SK-N-SH (cell line): ENCODE measurements around the gene SMYD3. TPM values are rescaled to one million over a fixed set of nuclear protein-coding genes. Genes with fewer than 3 reads are reported as not detected.

Experiments used
- CTCF ChIA-PET: fragments of 300-600, 350-600 bp; formaldehyde crosslinking; extraction: SDS; loops from one replicate; lab custom pipeline; 2021; lab: Yijun Ruan, JAX
- POLR2A ChIA-PET: fragments of 350-600 bp; sonication (Branson Sonifier 250); formaldehyde crosslinking; extraction: SDS; loops from one replicate; lab custom pipeline; 2020; ENCODE audit warnings: antibody characterized with exemption, inconsistent platforms; lab: Yijun Ruan, JAX
- DNase-seq: peaks from one replicate; pipeline ENCODE4 v3.0.0; 2012
- H2AFZ ChIP-seq: fragments of 200-600 bp; sonication (generic); 2 replicates; pipeline ENCODE4 v1.8.1; 2016; ENCODE audit warnings: antibody characterized with exemption, mild to moderate bottlenecking, low read depth
- H3F3A ChIP-seq: fragments of 200-600 bp; sonication (generic); replicated peaks from 2 replicates; pipeline ENCODE3; 2016; ENCODE audit warnings: antibody characterized with exemption, mild to moderate bottlenecking; ENCODE audit not compliant: insufficient read depth
- H3K27ac ChIP-seq, 2 experiments: fragments of 200-500 bp in 1 of 2; fragments of 200-600 bp in 1 of 2; sonication (Bioruptor generic) in 1 of 2; sonication (generic), shearing (Covaris generic) in 1 of 2; 2 replicates each; pipeline versions ENCODE4 v1.5.1 to v1.6.1; 2014 to 2016; ENCODE audit warnings: low read depth in 2 of 2, inconsistent platforms in 1 of 2, low read length in 1 of 2, mild to moderate bottlenecking in 1 of 2, mixed read lengths in 1 of 2
- H3K27me3 ChIP-seq: fragments of 200-600 bp; sonication (generic), shearing (Covaris generic); 2 replicates; pipeline ENCODE4 v1.6.1; 2016; ENCODE audit warnings: mixed run types; ENCODE audit not compliant: insufficient read depth
- H3K36me3 ChIP-seq, 2 experiments: fragments of 200-500 bp in 1 of 2; fragments of 200-600 bp in 1 of 2; sonication (Bioruptor generic) in 1 of 2; sonication (generic) in 1 of 2; replicated peaks in 1 of 2; 2 replicates each; pipeline versions ENCODE3 to v1.5.1; 2014 to 2016; ENCODE audit warnings: low read length in 1 of 2, mild to moderate bottlenecking in 1 of 2; ENCODE audit not compliant: insufficient read depth in 2 of 2, control insufficient read depth in 1 of 2
- H3K4me1 ChIP-seq, 2 experiments: fragments of 200-500 bp in 1 of 2; fragments of 200-600 bp in 1 of 2; sonication (Bioruptor generic) in 1 of 2; sonication (generic), shearing (Covaris generic) in 1 of 2; 2 replicates each; pipeline versions ENCODE4 v1.5.1 to v1.6.1; 2014 to 2016; ENCODE audit warnings: low read depth in 1 of 2, low read length in 1 of 2, mixed run types in 1 of 2; ENCODE audit not compliant: insufficient read depth in 2 of 2, control insufficient read depth in 1 of 2
- H3K4me2 ChIP-seq: fragments of 200-600 bp; sonication (generic), shearing (Covaris generic); 2 replicates; pipeline ENCODE4 v1.6.1; 2017; ENCODE audit warnings: mixed run types
- H3K4me3 ChIP-seq, 2 experiments: fragments of 200-500 bp in 1 of 2; fragments of 200-600 bp in 1 of 2; sonication (Bioruptor generic) in 1 of 2; sonication (generic), shearing (Covaris generic) in 1 of 2; 2 replicates each; pipeline versions ENCODE4 v1.5.1 to v1.8.1; 2014 to 2016; ENCODE audit warnings: low read depth in 2 of 2, inconsistent platforms in 1 of 2, low read length in 1 of 2, mild to moderate bottlenecking in 1 of 2, mixed read lengths in 1 of 2, moderate library complexity in 1 of 2
- H3K79me2 ChIP-seq: fragments of 200-600 bp; sonication (generic); 2 replicates; pipeline ENCODE4 v1.8.1; 2017; ENCODE audit warnings: mild to moderate bottlenecking; ENCODE audit not compliant: insufficient read depth
- H3K9ac ChIP-seq: fragments of 200-600 bp; sonication (generic); 2 replicates; pipeline ENCODE4 v1.6.1; 2017; ENCODE audit warnings: mixed run types
- H3K9me2 ChIP-seq: fragments of 200-600 bp; sonication (generic); 2 replicates; pipeline ENCODE4 v1.6.1; 2017; ENCODE audit warnings: mixed run types
- H3K9me3 ChIP-seq: fragments of 200-600 bp; sonication (generic); 2 replicates; pipeline ENCODE4 v1.6.1; 2017; ENCODE audit warnings: mixed run types, mild to moderate bottlenecking, moderate library complexity
- H4K20me1 ChIP-seq: fragments of 200-600 bp; sonication (generic); 2 replicates; pipeline ENCODE4 v1.6.1; 2017; ENCODE audit warnings: mild to moderate bottlenecking, mixed run types; ENCODE audit not compliant: insufficient read depth
- ELF1 ChIP-seq: IDR thresholded peaks from 2 replicates; pipeline ENCODE4 v1.4.0; 2012
- EP300 ChIP-seq, 2 experiments: IDR thresholded peaks; 2 replicates each; pipeline versions ENCODE4 v1.4.0 to v1.6.1; 2012; ENCODE audit warnings: borderline replicate concordance in 1 of 2, low read depth in 1 of 2, low read length in 1 of 2
- FOSL2 ChIP-seq: IDR thresholded peaks from 2 replicates; pipeline ENCODE4 v1.4.0; 2012; ENCODE audit warnings: low read depth, mild to moderate bottlenecking, moderate library complexity, borderline replicate concordance
- JUND ChIP-seq: IDR thresholded peaks from 2 replicates; pipeline ENCODE4 v1.4.0; 2012
- MXI1 ChIP-seq: IDR thresholded peaks from 2 replicates; pipeline ENCODE4 v1.6.1; 2012; ENCODE audit warnings: mild to moderate bottlenecking, low read depth, low read length, improper control_type of control experiment
- TCF12 ChIP-seq: IDR thresholded peaks from 2 replicates; pipeline ENCODE4 v1.4.0; 2012
- WGBS: methylation state at CpG from one replicate; pipeline ENCODE4 v1.1.6; 2017; ENCODE audit warnings: low lambda C conversion rate; 5-methylcytosine and 5-hydroxymethylcytosine counted together
- polyA plus RNA-seq, 3 experiments: library from polyadenylated mRNA; depleted of rRNA; stranded (reverse); fragments of >200 nt; gene quantifications; 2 replicates each; pipeline ENCODE4 v1.2.3, GENCODE V29; 2012
- TF ChIP-seq, protein P1 (sequence below): IDR thresholded peaks from 2 replicates; pipeline ENCODE4 v1.4.0; 2012; ENCODE audit warnings: low read depth

Gene SMYD3
- polyA plus RNA-seq, 1 of the 3 experiments (the other 2 are of a cell fraction): 31.4 TPM

GRCh38 chr1:245765230-245766000 is 741.7 kb downstream of the SMYD3 start:
- no peak overlapping the region for H3K4me3 ChIP-seq
- TF ChIP-seq FOSL2 (peak; percentile 64), EP300 (IDR thresholded peaks at IDR 0.05; ENCODE audit: borderline replicate concordance in 1 of 2, low read depth in 1 of 2, low read length in 1 of 2) (no peak), JUND (peak; percentile 36), TCF12 (peak; percentile 17; the same call in 1 of the 2 replicates)
- no peaks in the 10 kb centered on the region for H3K27me3 ChIP-seq
- H3K36me3 ChIP-seq: peaks cover 5% of the 10 kb centered on the region in 2 experiments
- H3F3A ChIP-seq: peaks cover 9% of the 10 kb centered on the region
- H4K20me1 ChIP-seq: no peaks in the 10 kb centered on the region
- WGBS: 87% methylated on average over 7 of the region's 10 CpGs
- H3K9me2 ChIP-seq: no peaks in the 10 kb centered on the region
- no peaks in the 10 kb centered on the region for H3K79me2 ChIP-seq
- H3K4me1 ChIP-seq: peaks cover 15 to 19% of the 10 kb centered on the region in 2 experiments
- no peak for DNase-seq
- H2AFZ ChIP-seq: peak overlapping the region; percentile 43; the same call in 1 of the 2 replicates
- no peaks in the 10 kb centered on the region for H3K9me3 ChIP-seq
- H3K4me2 ChIP-seq: peak overlapping the region; percentile 57
- H3K27ac ChIP-seq: peak overlapping the region; percentile 11 to 75; a peak in 3 of 4 replicates
- CTCF ChIA-PET: interaction anchor here (1.2 to 1.3 kb wide), 2 partner anchors 17 to 609 kb away, joined by 3 to 4 read pairs; no protein-coding TSS in a partner anchor
- POLR2A ChIA-PET: interaction anchor here (0.7 kb wide), 1 partner anchor 11 kb away, joined by 3 read pairs; no protein-coding TSS in a partner anchor
- no peak overlapping the region; the same call in 1 of the 2 replicates for H3K9ac ChIP-seq

- peaks cover 5% of the 10 kb centered on the region in 2 experiments for H3K36me3 ChIP-seq
Measured at GRCh38 chr1:245763873-245764331, 743.2 kb downstream of the SMYD3 start.

GRCh38 chr1:245762396-245762910 is 744.6 kb downstream of the SMYD3 start:
- 94% methylated on average over 17 of the region's 19 CpGs for WGBS
- no peaks in the 10 kb centered on the region for H3F3A ChIP-seq
- H2AFZ ChIP-seq: no peak overlapping the region
- no peaks in the 10 kb centered on the region for H3K9me2 ChIP-seq
- POLR2A ChIA-PET: interaction anchor here (0.6 kb wide), 1 partner anchor 49 kb away, joined by 3 read pairs; no protein-coding TSS in a partner anchor
- H3K9ac ChIP-seq: no peak overlapping the region
- no peaks in the 10 kb centered on the region for H3K79me2 ChIP-seq
- no peaks in the 10 kb centered on the region for H3K9me3 ChIP-seq
- H3K27me3 ChIP-seq: no peaks in the 10 kb centered on the region
- no peak for DNase-seq
- H3K36me3 ChIP-seq: peaks cover 5 to 7% of the 10 kb centered on the region in 2 experiments
- CTCF ChIA-PET: no interaction called here
- peaks cover 7 to 11% of the 10 kb centered on the region in 2 experiments; a peak in 3 of 4 replicates for H3K4me1 ChIP-seq
- H4K20me1 ChIP-seq: no peaks in the 10 kb centered on the region
- no peak overlapping the region for H3K4me3 ChIP-seq
- no peak overlapping the region for H3K27ac ChIP-seq
- no peak overlapping the region for H3K4me2 ChIP-seq
- TF ChIP-seq ELF1: no peak

More at GRCh38 chr1:245763873-245764331, 743.2 kb downstream of the SMYD3 start:
- Histone ChIP-seq H3K9me2 (no peaks in the 10 kb centered on the region), H3F3A (peaks cover 1% of the 10 kb centered on the region), H3K27ac (peak overlapping the region in 1 of 2 experiments; percentile 53; a peak in 2 of 4 replicates), H3K27me3 (no peaks in the 10 kb centered on the region), H3K79me2 (no peaks in the 10 kb centered on the region), H3K4me3 (no peak overlapping the region), H3K9me3 (no peaks in the 10 kb centered on the region), H3K4me2 (no peak overlapping the region), H3K4me1 (peaks cover 7 to 11% of the 10 kb centered on the region in 2 experiments; a peak in 3 of 4 replicates), H2AFZ (no peak overlapping the region), H3K9ac (no peak overlapping the region), H4K20me1 (no peaks in the 10 kb centered on the region)
- ChIA-PET POLR2A (no interaction called here), CTCF (interaction anchor here (0.9 to 1.3 kb wide), 5 partner anchors 10 to 21 kb away, joined by 3 to 4 read pairs (median 3); no protein-coding TSS in a partner anchor)
- DNase-seq: no peak
- no peak for TF ChIP-seq MXI1
- TF ChIP-seq, protein P1, sequence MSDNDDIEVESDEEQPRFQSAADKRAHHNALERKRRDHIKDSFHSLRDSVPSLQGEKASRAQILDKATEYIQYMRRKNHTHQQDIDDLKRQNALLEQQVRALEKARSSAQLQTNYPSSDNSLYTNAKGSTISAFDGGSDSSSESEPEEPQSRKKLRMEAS: no peak
- 70% methylated on average over 5 of the region's 5 CpGs for WGBS
